ES-I3 (cell line): Measurements from ENCODE around the gene ATIC.

Experiments
- H3K36me3 ChIP-seq: 2 replicates; pipeline ENCODE4 v1.6.1; 2013; ENCODE audit warnings: mild to moderate bottlenecking, low read length, control low read depth, moderate library complexity; ENCODE audit not compliant: insufficient read depth
- H3K4me1 ChIP-seq: 2 replicates; pipeline ENCODE4 v1.6.1; 2013; ENCODE audit warnings: mild to moderate bottlenecking, control low read depth, low read length; ENCODE audit not compliant: insufficient read depth
- H3K9ac ChIP-seq: 2 replicates; pipeline ENCODE4 v1.6.1; 2013; ENCODE audit warnings: low read depth, mild to moderate bottlenecking, low read length, moderate library complexity
- H3K9me3 ChIP-seq: 2 replicates; pipeline ENCODE4 v1.6.1; 2013; ENCODE audit warnings: mild to moderate bottlenecking, low read length, moderate library complexity; ENCODE audit not compliant: control insufficient read depth, insufficient read depth

Gene ATIC

GRCh38 chr2:215311625-215312396 lies at the start of gene ATIC:
ATIC (plus strand) TSS chr2:215312059; CDS start chr2:215312143, 84 bp downstream.
- Histone ChIP-seq H3K36me3 (peaks cover 17% of the 10 kb centered on the region), H3K9me3 (no peaks in the 10 kb centered on the region), H3K9ac (peak within 1 kb of the TSS; percentile 93), H3K4me1 (peaks cover 7% of the 10 kb centered on the region; the same call in 1 of the 2 replicates)

- Histone ChIP-seq H3K4me1 (no peaks in the 10 kb centered on the region), H3K9ac (no peak overlapping the region), H3K9me3 (no peaks in the 10 kb centered on the region), H3K36me3 (no peaks in the 10 kb centered on the region)
Measured at GRCh38 chr2:215262303-215262702, 49.6 kb upstream of the ATIC start.

- H3K36me3 ChIP-seq = no peaks in the 10 kb centered on the region
Measured at GRCh38 chr2:215262741-215263362, 49.0 kb upstream of the ATIC start.

GRCh38 chr2:215264374-215264773 lies 47.5 kb upstream of the ATIC start:
- Histone ChIP-seq H3K9ac (no peak overlapping the region), H3K4me1 (no peaks in the 10 kb centered on the region), H3K36me3 (no peaks in the 10 kb centered on the region)

More at GRCh38 chr2:215262741-215263362, 49.0 kb upstream of the ATIC start:
- Histone ChIP-seq H3K4me1 (no peaks in the 10 kb centered on the region), H3K9ac (no peak overlapping the region), H3K9me3 (no peaks in the 10 kb centered on the region)

GRCh38 chr2:215269397-215270117 lies 42.3 kb upstream of the ATIC start:
- Histone ChIP-seq H3K9me3 (no peaks in the 10 kb centered on the region), H3K4me1 (no peaks in the 10 kb centered on the region), H3K9ac (no peak overlapping the region), H3K36me3 (no peaks in the 10 kb centered on the region)

More at GRCh38 chr2:215264374-215264773, 47.5 kb upstream of the ATIC start:
- H3K9me3 ChIP-seq = no peaks in the 10 kb centered on the region

GRCh38 chr2:215270118-215270451 lies 41.8 kb upstream of the ATIC start:
- Histone ChIP-seq H3K9ac (no peak overlapping the region), H3K36me3 (no peaks in the 10 kb centered on the region), H3K4me1 (no peaks in the 10 kb centered on the region), H3K9me3 (no peaks in the 10 kb centered on the region)

GRCh38 chr2:215271446-215271845 lies 40.4 kb upstream of the ATIC start:
- H3K4me1 ChIP-seq = no peaks in the 10 kb centered on the region

GRCh38 chr2:215272918-215273317 lies 38.9 kb upstream of the ATIC start:
- no peak overlapping the region for H3K9ac ChIP-seq
- H3K36me3 ChIP-seq = no peaks in the 10 kb centered on the region
- no peaks in the 10 kb centered on the region for H3K4me1 ChIP-seq
- H3K9me3 ChIP-seq = no peaks in the 10 kb centered on the region

More at GRCh38 chr2:215271446-215271845, 40.4 kb upstream of the ATIC start:
- H3K9ac ChIP-seq = no peak overlapping the region
- H3K36me3 ChIP-seq = no peaks in the 10 kb centered on the region
- no peaks in the 10 kb centered on the region for H3K9me3 ChIP-seq

GRCh38 chr2:215274829-215275228 lies 37.0 kb upstream of the ATIC start:
- Histone ChIP-seq H3K9me3 (no peaks in the 10 kb centered on the region), H3K36me3 (no peaks in the 10 kb centered on the region), H3K9ac (no peak overlapping the region), H3K4me1 (no peaks in the 10 kb centered on the region)

- H3K9me3 ChIP-seq = no peaks in the 10 kb centered on the region
- H3K36me3 ChIP-seq = no peaks in the 10 kb centered on the region
- H3K4me1 ChIP-seq = no peaks in the 10 kb centered on the region
- no peak overlapping the region for H3K9ac ChIP-seq
Measured at GRCh38 chr2:215275824-215276223, 36.0 kb upstream of the ATIC start.

- Histone ChIP-seq H3K9me3 (no peaks in the 10 kb centered on the region), H3K36me3 (no peaks in the 10 kb centered on the region), H3K4me1 (no peaks in the 10 kb centered on the region)
Measured at GRCh38 chr2:215277944-215278343, 33.9 kb upstream of the ATIC start.

GRCh38 chr2:215280326-215280725 lies 31.5 kb upstream of the ATIC start:
- Histone ChIP-seq H3K9me3 (no peaks in the 10 kb centered on the region), H3K36me3 (no peaks in the 10 kb centered on the region), H3K9ac (no peak overlapping the region), H3K4me1 (no peaks in the 10 kb centered on the region)

More at GRCh38 chr2:215277944-215278343, 33.9 kb upstream of the ATIC start:
- H3K9ac ChIP-seq = no peak overlapping the region

GRCh38 chr2:215283221-215283620 lies 28.6 kb upstream of the ATIC start:
- Histone ChIP-seq H3K4me1 (no peaks in the 10 kb centered on the region), H3K9ac (no peak overlapping the region), H3K9me3 (no peaks in the 10 kb centered on the region), H3K36me3 (no peaks in the 10 kb centered on the region)

- Histone ChIP-seq H3K9ac (no peak overlapping the region), H3K4me1 (no peaks in the 10 kb centered on the region), H3K36me3 (no peaks in the 10 kb centered on the region), H3K9me3 (no peaks in the 10 kb centered on the region)
Measured at GRCh38 chr2:215286309-215286708, 25.6 kb upstream of the ATIC start.
